ENCODE data around the gene PEX1.
"Not testable (repeated sequence)": the region's sequence is repeated elsewhere in the genome, so short reads cannot be mapped to it uniquely, and the experiment has no call there.

PEX1 gene

GRCh38 chr7:92456236-92456635 lies 72.1 kb downstream of the PEX1 start:
- no peaks in the 10 kb centered on the region for H3K9me3 Mint-ChIP-seq
- peaks cover 5% of the 10 kb centered on the region for H3K4me1 Mint-ChIP-seq
- TF ChIP-seq CTCF (IDR thresholded peaks at IDR 0.05): no peak
- H3K27me3 Mint-ChIP-seq (ENCODE audit: low read depth, poor library complexity): no peaks in the 10 kb centered on the region
- no peak overlapping the region for H3K4me3 Mint-ChIP-seq
- H3K36me3 Mint-ChIP-seq (ENCODE audit: low read depth): peaks cover 43% of the 10 kb centered on the region
- no peak for DNase-seq
- H3K27ac Mint-ChIP-seq: no peak overlapping the region

- no peak overlapping the region for H3K27ac Mint-ChIP-seq
- H3K36me3 Mint-ChIP-seq (ENCODE audit: low read depth): peaks cover 42% of the 10 kb centered on the region
- H3K27me3 Mint-ChIP-seq (ENCODE audit: low read depth, poor library complexity): no peaks in the 10 kb centered on the region
- TF ChIP-seq CTCF (IDR thresholded peaks at IDR 0.05): no peak
- no peak for DNase-seq
- H3K4me3 Mint-ChIP-seq: no peak overlapping the region
- peaks cover 25% of the 10 kb centered on the region for H3K4me1 Mint-ChIP-seq
- H3K9me3 Mint-ChIP-seq: no peaks in the 10 kb centered on the region
Observed at GRCh38 chr7:92451645-92452044, 76.7 kb downstream of the PEX1 start.

GRCh38 chr7:92448205-92448747 lies 80.0 kb downstream of the PEX1 start:
- Mint-ChIP-seq H3K36me3 (ENCODE audit: low read depth) (peaks cover 14% of the 10 kb centered on the region), H3K4me3 (peak overlapping the region; percentile 84), H3K27me3 (ENCODE audit: low read depth, poor library complexity) (no peaks in the 10 kb centered on the region), H3K9me3 (peaks cover 4% of the 10 kb centered on the region), H3K27ac (peak overlapping the region; percentile 30), H3K4me1 (peaks cover 25% of the 10 kb centered on the region)
- TF ChIP-seq CTCF (IDR thresholded peaks at IDR 0.05): no peak
- DNase-seq: peak; percentile 14

GRCh38 chr7:92447345-92448204 lies 80.7 kb downstream of the PEX1 start, which contains the start of gene GATAD1:
TSS of gene GATAD1 (plus strand) at chr7:92447482. CDS start at chr7:92447730, 248 bp downstream.
- peaks cover 25% of the 10 kb centered on the region for H3K4me1 Mint-ChIP-seq
- peaks cover 11% of the 10 kb centered on the region for H3K36me3 Mint-ChIP-seq (ENCODE audit: low read depth)
- no peak for TF ChIP-seq CTCF (IDR thresholded peaks at IDR 0.05)
- H3K27ac Mint-ChIP-seq: peak within 1 kb of the TSS; percentile 30
- H3K9me3 Mint-ChIP-seq: peaks cover 10% of the 10 kb centered on the region
- peak within 1 kb of the TSS; percentile 84 for H3K4me3 Mint-ChIP-seq
- DNase-seq: peak; percentile 91
- H3K27me3 Mint-ChIP-seq (ENCODE audit: low read depth, poor library complexity): no peaks in the 10 kb centered on the region

- Mint-ChIP-seq H3K4me1 (peaks cover 25% of the 10 kb centered on the region), H3K27ac (no peak overlapping the region), H3K36me3 (ENCODE audit: low read depth) (peaks cover 11% of the 10 kb centered on the region), H3K4me3 (peak overlapping the region; percentile 82), H3K27me3 (ENCODE audit: low read depth, poor library complexity) (no peaks in the 10 kb centered on the region), H3K9me3 (peaks cover 16% of the 10 kb centered on the region)
- peak; percentile 82 for TF ChIP-seq CTCF (IDR thresholded peaks at IDR 0.05)
- no peak for DNase-seq
Observed at GRCh38 chr7:92446869-92447344, 81.4 kb downstream of the PEX1 start.

- not testable (repeated sequence) for H3K36me3 Mint-ChIP-seq (ENCODE audit: low read depth); H3K27ac Mint-ChIP-seq; H3K4me1 Mint-ChIP-seq; H3K27me3 Mint-ChIP-seq (ENCODE audit: low read depth, poor library complexity); DNase-seq; H3K4me3 Mint-ChIP-seq
- H3K9me3 Mint-ChIP-seq: peaks cover 17% of the 10 kb centered on the region
Observed at GRCh38 chr7:92442720-92443119, 85.6 kb downstream of the PEX1 start.
